GM15510 (cell line): ENCODE data around the gene CEMIP.

Experiments
- POLR2A ChIP-seq: IDR thresholded peaks from 3 replicates; pipeline ENCODE4 v1.6.1; 2011; ENCODE audit warnings: borderline replicate concordance; ENCODE audit not compliant: insufficient read length; ENCODE audit errors: extremely low read depth

Gene CEMIP

DNA sequence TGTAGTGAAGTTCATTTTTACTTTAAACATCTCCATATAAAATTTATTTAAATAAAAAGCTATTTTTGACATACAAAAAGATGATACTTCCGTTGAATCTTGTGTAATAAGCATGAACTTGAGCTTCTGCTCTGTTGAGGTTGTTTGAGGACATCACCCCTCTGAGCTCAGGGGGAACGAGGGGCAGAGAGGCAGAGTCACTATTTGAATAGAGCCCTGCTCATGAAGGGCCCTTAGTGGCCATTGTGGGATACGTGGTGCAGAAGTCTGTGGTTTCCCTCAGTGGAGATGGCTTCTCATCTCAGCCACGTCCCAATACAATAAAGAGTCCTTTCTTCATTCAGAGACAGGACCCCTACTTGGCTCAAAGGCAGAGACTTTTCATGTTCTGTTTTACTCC is 10.6 kb downstream of the CEMIP start:
- TF ChIP-seq POLR2A, result no peak

DNA sequence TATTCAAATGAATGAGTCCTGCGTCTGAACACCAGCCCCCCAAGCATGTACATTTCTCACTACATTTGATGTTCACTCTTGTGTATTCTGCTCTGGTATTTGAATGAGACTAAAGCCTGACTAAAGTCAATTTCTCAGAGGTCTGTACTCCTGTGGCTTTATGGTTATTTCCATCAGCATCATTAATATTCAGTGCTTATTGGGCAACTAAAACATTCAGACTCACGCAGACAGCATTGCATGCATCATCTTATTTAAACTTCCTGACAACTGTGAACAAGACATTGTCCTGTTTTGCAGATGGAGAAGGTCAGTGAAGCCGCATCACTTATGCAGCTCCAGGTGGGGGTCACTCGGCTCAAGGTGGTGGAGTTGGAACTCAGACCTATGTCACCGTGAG is 11.1 kb downstream of the CEMIP start:
- TF ChIP-seq POLR2A, result no peak

DNA sequence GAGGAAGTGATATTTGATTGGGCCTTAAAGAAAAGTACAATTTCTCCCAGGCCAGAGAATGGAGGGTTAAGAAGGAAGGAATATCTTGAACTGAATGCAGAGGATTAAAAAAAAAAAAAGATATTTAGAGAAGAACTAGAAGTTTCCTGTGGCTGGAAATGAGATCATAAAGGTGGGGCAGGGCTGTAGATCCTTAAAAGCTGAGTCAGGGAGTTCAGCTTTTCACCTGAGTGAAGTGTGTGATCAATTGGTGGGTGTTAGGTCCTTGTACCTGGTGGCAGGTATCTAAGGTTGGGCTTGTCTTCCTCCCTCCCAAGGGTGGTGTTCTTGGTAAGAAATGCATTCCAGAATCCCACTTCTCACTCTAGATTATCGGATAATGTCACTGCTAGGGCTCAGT is 11.8 kb downstream of the CEMIP start:
- TF ChIP-seq POLR2A, result no peak

GRCh38 chr15:80796407-80796806 is 17.2 kb downstream of the CEMIP start:
- no peak for TF ChIP-seq POLR2A

- TF ChIP-seq POLR2A, result no peak
These were observed 19.7 kb downstream of the CEMIP start for GRCh38 chr15:80798911-80799310.

GRCh38 chr15:80800067-80800466 is 20.9 kb downstream of the CEMIP start:
- TF ChIP-seq POLR2A, result no peak

GRCh38 chr15:80801891-80802680 is 22.9 kb downstream of the CEMIP start:
- TF ChIP-seq POLR2A, result no peak

- TF ChIP-seq POLR2A, result no peak
These were observed 24.7 kb downstream of the CEMIP start for GRCh38 chr15:80803580-80804525.

DNA sequence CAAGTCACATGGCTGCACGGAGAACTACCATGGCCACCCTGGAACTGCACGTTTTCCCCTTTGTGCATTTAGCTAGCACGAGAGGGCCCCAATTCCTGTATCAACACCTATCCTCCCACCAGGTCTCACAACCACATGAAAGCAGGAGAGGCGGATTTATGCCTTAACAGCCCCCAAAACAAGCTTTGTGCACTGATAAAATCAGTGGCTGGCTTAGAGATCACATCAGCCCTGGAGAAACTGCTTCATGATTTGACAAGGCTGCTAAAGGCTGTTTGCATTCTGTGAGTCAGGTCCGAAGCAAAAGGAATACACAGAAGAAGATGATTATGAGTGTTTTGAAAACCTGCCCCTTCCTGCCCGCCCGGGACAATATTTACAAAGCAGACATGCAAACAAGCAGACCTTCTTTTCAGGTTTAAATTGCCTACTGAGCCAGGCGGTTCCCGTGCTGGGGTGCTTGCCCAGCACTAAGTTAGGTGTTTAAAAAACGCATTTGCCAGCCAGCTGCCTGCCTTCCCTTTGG is 25.9 kb downstream of the CEMIP start:
- no peak for TF ChIP-seq POLR2A

GRCh38 chr15:80811781-80812315 is 32.7 kb downstream of the CEMIP start:
- no peak for TF ChIP-seq POLR2A

DNA sequence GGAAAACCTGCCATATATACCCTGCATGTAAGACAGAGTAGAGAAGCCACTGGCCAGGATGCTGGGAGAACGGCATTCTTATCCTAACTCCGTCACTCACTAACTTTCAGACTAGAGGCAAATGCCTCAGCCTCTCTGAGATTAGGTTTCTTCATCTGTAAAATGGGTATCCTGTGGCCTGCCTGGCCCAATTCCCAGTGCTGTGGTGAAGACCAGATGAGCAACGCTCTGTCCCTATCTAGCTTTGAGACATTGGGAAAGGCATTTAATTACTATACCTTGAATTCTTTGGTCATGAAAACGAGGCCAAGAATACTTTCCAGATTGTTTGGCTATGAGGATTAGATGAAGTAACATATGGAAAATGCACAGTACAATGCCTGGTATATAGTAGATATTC is 35.9 kb downstream of the CEMIP start:
- no peak for TF ChIP-seq POLR2A

- no peak for TF ChIP-seq POLR2A
These were observed 37.0 kb downstream of the CEMIP start for GRCh38 chr15:80816049-80816653.

DNA sequence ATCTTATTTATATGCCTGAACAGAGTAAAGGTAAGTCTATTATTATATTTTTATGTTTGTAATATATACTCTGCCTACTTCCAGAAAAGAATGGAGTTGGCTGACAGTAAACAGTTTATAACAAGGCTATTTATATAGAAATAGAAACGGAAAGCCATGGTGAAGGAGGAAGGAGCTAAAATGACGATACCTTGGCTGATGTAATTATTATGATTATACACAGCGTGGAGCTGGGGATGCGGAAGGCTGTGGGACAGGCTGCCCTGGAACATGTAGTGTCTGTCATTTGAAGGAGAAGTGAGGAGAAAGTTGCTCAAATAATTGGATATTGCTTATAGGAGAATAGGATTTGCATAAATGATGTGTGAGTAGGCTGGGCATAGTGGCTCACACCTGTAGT is 37.8 kb downstream of the CEMIP start:
- no peak for TF ChIP-seq POLR2A

DNA sequence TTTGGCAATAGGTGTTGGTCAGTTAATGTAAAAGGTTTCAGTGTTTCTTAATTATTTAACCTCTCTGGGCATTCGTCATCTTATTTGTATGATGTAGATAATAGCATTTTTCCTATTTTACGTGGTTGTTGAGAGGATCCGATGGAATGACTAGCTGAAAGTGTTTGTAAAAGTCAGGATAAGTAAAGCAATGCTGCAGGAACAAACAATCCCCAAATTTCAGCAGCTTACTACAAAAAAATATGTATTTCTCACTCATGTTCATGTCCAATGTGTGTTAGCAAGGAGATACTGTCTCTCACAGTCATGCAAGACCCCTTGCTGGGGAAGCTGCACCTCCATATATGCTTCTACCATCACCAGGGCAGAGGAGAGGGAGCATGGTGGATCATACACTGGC is 38.7 kb downstream of the CEMIP start:
- TF ChIP-seq POLR2A, result no peak

- no peak for TF ChIP-seq POLR2A
These were observed 39.8 kb downstream of the CEMIP start for GRCh38 chr15:80819001-80819400.

DNA sequence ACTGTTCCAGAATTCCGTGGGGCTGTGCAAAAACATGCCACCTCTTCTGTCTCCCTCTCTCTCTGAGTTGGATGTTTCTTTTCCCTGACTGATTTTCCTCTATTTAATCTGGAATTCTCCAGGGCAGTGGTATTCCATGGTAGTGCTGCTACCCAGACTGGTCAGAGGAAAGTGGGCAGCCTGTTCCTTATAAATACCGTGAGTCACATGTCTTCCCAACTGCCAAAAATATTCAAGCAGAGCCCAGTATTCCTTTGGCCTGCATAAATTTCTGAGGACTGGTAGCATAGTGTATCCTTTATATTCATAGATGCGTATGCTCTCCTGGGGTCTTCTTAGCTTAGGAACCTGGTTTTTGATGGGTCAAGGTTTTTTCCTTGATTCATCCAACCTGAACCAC is 40.9 kb downstream of the CEMIP start:
- no peak for TF ChIP-seq POLR2A

DNA sequence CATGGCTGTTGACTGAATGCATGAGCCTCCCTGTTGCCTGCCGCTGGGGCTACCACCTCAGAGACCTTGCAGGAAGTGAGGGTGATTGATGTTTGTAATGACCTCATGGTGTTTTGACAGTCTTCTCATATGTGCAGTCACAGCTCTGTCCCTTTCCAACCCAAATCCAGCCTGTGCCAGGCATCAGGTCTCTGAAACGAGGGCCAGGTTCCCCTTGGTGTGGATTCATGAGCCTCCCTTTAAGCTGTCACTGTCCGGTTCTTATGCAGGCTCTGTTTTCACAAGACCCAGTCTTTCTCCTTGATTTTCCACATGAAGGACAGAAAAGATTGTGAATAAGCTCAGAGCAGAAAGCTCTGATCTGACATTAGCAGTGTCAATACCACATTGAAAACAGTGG is 43.1 kb downstream of the CEMIP start:
- no peak for TF ChIP-seq POLR2A
